ENCODE data around the gene F10. TPM values are rescaled to one million over a fixed set of nuclear protein-coding genes. Genes with fewer than 3 reads are reported as not detected.
"Not testable (repeated sequence)": the region's sequence is repeated elsewhere in the genome, so short reads cannot be mapped to it uniquely, and the experiment has no call there.

Gene F10
- total and polyA plus RNA-seq, 11 donors, result 2.4 to 13.6 (median 9.2) TPM

DNA sequence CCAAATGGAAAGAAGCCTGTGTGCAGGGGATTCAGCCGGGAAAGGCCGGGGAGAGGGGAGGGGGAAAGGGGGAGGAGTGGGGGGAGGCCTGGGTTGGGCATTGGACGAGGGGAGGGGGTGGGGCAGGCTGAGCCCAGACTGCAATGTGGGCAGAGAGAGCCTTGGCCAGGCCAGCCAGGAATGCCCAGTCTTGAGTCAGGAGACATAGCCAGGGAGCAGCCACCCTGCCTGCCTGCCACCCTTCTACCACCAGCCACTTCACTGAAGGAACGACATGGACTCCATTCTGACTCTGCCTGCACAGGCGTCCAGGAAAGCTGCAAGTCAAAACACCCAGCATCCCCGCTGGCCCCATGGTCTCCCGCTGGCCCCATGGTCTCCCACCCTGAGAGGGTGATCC lies 36.3 kb downstream of the F10 start:
- ATAC-seq, result no peak
- H3K4me3 ChIP-seq, result no peak overlapping the region
- WGBS, 4 donors, result 58 to 78% (median 74%) methylated on average over 3 to 7 of the region's 7 CpGs
- DNase-seq, result no peak
- peaks cover 0 to 24% (median 12%) of the 10 kb centered on the region in 9 donors for H3K27me3 ChIP-seq
- no peaks in the 10 kb centered on the region for H3K36me3 ChIP-seq
- no peaks in the 10 kb centered on the region for H3K9me3 ChIP-seq
- H3K4me1 ChIP-seq, result peaks cover 0 to 5% (median 1%) of the 10 kb centered on the region in 12 donors
- intact Hi-C loops (cut with DNase I), result loop anchor here in 3 of 10 donors (5.0 to 10.0 kb wide), 3 partner anchors 43 to 48 kb away; partner anchors contain the start of genes CUL4A (in 2 of the 3) and PCID2 (in 2 of the 3)
- no peak for TF ChIP-seq POLR2A (IDR thresholded peaks at IDR 0.05)
- TF ChIP-seq, protein P1, sequence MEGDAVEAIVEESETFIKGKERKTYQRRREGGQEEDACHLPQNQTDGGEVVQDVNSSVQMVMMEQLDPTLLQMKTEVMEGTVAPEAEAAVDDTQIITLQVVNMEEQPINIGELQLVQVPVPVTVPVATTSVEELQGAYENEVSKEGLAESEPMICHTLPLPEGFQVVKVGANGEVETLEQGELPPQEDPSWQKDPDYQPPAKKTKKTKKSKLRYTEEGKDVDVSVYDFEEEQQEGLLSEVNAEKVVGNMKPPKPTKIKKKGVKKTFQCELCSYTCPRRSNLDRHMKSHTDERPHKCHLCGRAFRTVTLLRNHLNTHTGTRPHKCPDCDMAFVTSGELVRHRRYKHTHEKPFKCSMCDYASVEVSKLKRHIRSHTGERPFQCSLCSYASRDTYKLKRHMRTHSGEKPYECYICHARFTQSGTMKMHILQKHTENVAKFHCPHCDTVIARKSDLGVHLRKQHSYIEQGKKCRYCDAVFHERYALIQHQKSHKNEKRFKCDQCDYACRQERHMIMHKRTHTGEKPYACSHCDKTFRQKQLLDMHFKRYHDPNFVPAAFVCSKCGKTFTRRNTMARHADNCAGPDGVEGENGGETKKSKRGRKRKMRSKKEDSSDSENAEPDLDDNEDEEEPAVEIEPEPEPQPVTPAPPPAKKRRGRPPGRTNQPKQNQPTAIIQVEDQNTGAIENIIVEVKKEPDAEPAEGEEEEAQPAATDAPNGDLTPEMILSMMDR (IDR thresholded peaks at IDR 0.05), result no peak
- H3K27ac ChIP-seq, result no peak overlapping the region

DNA sequence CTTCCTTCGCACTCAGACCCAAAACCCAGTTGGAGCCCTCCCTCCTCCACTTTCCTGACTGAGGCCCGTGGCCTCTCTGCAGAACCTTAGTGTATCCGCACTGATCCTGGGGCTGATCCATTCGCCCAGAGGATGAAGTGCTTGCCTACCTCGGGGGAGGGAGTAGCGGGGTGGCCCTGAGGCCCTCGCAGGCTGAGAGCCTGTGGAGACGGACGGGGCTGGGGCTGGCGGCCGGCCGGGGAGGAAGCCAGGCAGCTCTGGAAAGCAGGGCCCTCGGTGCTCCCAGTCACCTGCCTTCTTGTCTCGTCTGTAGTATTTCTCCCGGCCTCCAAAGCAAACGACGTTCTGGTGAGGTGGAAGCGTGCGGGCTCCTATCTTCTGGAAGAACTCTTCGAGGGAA lies 37.1 kb downstream of the F10 start:
- DNase-seq (no peak), ATAC-seq (no peak)
- Histone ChIP-seq H3K4me1 (peaks cover 0 to 3% (median 0%) of the 10 kb centered on the region in 12 donors), H3K36me3 (no peaks in the 10 kb centered on the region), H3K27ac (no peak overlapping the region), H3K4me3 (no peak overlapping the region), H3K27me3 (peaks cover 0 to 24% (median 12%) of the 10 kb centered on the region in 9 donors), H3K9me3 (no peaks in the 10 kb centered on the region)
- WGBS, 4 donors, result 76 to 86% (median 85%) methylated on average over 20 of the region's 20 CpGs
- intact Hi-C loops (cut with DNase I), result loop anchor here in 3 of 10 donors (5.0 to 10.0 kb wide), 3 partner anchors 43 to 48 kb away; partner anchors contain the start of genes CUL4A (in 2 of the 3) and PCID2 (in 2 of the 3)
- TF ChIP-seq POLR2A (IDR thresholded peaks at IDR 0.05), result no peak
- TF ChIP-seq, protein P1 (IDR thresholded peaks at IDR 0.05), result no peak

DNA sequence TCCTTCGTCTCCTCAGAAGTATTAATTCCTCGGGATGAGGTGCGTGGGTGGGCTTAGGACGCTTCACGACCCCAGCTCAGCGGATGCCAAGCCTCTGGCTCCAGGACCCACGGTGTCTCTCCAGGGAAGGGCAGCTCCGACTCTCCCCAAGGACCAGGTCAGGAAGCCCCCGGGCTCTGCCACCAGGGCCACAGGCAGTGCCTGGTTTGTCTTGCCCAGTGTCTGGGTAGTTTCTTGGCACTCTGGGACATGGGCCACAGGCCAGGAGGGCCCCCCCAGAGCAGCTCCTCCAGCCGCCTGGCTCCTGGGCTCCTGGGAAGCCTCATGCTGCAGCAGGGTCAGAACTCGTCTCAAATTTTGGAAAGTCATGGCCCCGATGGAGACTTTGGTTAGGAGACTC lies 38.4 kb downstream of the F10 start:
- Histone ChIP-seq H3K36me3 (no peaks in the 10 kb centered on the region), H3K4me3 (no peak overlapping the region), H3K4me1 (peaks cover 0 to 3% (median 0%) of the 10 kb centered on the region in 12 donors), H3K9me3 (no peaks in the 10 kb centered on the region), H3K27me3 (peaks cover 0 to 24% (median 12%) of the 10 kb centered on the region in 9 donors), H3K27ac (no peak overlapping the region)
- no peak for TF ChIP-seq POLR2A (IDR thresholded peaks at IDR 0.05)
- TF ChIP-seq, protein P1 (IDR thresholded peaks at IDR 0.05), result no peak
- intact Hi-C loops (cut with DNase I), result no loop called here
- DNase-seq (no peak), ATAC-seq (no peak)
- WGBS, 4 donors, result 65 to 77% (median 71%) methylated on average over 12 of the region's 12 CpGs

DNA sequence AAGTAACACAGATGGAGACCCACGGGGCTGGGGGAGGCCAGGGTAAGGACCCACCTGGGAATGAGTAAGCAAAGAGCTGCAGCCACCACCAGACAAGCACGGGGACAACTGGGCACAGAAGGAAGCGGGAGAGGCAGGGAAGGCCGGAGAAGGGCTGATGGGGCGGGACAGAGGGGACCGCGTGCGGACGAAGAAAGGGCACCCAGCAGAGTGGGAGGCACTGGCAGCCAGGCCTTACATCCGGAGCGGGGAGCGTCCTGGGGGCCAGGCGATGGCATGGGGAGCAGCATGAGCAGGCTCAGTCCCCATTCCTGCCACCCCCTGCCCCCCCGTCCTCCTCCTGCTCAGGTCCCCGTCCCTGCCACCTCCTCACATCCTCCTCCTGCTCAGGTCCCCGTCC lies 38.8 kb downstream of the F10 start:
- 54 to 64% (median 56%) methylated on average over 16 of the region's 16 CpGs for WGBS, 4 donors
- no peaks in the 10 kb centered on the region for H3K36me3 ChIP-seq
- no peaks in the 10 kb centered on the region for H3K9me3 ChIP-seq
- H3K27ac ChIP-seq, result no peak overlapping the region
- DNase-seq (no peak), ATAC-seq (no peak)
- intact Hi-C loops (cut with DNase I), result no loop called here
- peaks cover 0 to 24% (median 12%) of the 10 kb centered on the region in 9 donors for H3K27me3 ChIP-seq
- H3K4me3 ChIP-seq, result no peak overlapping the region
- H3K4me1 ChIP-seq, result peaks cover 0 to 3% (median 0%) of the 10 kb centered on the region in 12 donors
- TF ChIP-seq, protein P1 (IDR thresholded peaks at IDR 0.05), result no peak
- TF ChIP-seq POLR2A (IDR thresholded peaks at IDR 0.05), result no peak

DNA sequence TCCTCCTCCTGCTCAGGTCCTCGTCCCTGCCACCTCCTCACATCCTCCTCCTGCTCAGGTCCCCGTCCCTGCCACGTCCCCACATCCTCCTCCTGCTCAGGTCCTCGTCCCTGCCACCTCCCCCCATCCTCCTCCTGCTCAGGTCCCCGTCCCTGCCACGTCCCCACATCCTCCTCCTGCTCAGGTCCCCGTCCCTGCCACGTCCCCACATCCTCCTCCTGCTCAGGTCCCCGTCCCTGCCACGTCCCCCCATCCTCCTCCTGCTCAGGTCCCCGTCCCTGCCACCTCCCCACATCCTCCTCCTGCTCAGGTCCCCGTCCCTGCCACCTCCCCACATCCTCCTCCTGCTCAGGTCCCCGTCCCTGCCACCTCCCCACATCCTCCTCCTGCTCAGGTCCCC lies 39.4 kb downstream of the F10 start:
- intact Hi-C loops (cut with DNase I); H3K4me3 ChIP-seq; ATAC-seq; H3K9me3 ChIP-seq; DNase-seq; H3K36me3 ChIP-seq; H3K4me1 ChIP-seq; H3K27ac ChIP-seq: not testable (repeated sequence)
- peaks cover 0 to 24% (median 12%) of the 10 kb centered on the region in 9 donors for H3K27me3 ChIP-seq
- WGBS, 4 donors, result 36 to 45% (median 40%) methylated on average over 4 to 12 of the region's 13 CpGs

All from heart left ventricle (tissue), 16 donors.